ENCODE results near the gene C4orf51.
A peak's percentile ranks its signal among the peaks of the same experiment; 100 is the strongest.

Gene C4orf51

DNA sequence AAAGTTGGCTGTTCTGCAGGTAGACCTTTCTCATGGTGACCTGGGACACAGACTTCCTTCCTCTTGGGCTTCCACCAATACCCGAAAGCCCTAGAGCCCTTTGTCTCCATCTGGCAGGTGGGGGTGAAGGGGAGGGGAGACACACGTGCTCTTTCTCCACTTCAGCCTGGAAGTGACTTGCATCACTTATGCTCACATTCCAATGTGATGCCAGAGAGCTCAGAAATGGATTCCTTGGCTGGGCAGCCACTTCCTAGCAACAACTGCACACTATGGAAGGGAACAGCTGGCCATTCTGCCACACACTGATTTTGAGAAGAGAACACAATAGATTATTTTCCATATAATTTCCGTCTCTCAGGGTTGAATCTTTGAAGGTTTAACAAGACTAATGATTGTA, 36.3 kb downstream of the C4orf51 start:
- DNase-seq = no peak

DNA sequence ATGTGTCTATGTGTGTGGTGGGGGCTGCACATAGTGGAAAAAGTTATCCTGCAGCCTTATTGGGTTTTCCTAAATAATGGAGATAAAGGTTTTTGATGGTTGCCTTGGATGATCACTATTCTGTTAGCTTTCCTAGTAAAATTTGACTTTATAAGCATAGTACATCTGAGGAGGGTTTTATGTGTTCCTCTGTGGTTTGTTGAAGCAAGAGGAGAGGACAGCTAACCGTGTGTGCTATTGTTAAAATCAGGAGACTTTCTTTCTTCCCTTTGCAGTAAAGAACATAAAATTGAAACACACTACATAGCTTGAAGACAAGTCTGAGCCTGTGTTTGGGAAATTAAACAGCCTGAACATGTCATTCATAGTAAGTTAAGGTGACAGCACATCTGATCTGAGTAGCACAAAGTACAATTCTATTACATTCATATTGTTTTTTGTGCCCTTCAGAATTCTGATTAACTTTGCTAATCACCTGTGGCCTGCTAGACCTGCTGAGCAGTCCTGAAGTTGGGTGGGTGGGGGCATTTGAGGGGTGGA, 36.8 kb downstream of the C4orf51 start:
- no peak for DNase-seq

DNA sequence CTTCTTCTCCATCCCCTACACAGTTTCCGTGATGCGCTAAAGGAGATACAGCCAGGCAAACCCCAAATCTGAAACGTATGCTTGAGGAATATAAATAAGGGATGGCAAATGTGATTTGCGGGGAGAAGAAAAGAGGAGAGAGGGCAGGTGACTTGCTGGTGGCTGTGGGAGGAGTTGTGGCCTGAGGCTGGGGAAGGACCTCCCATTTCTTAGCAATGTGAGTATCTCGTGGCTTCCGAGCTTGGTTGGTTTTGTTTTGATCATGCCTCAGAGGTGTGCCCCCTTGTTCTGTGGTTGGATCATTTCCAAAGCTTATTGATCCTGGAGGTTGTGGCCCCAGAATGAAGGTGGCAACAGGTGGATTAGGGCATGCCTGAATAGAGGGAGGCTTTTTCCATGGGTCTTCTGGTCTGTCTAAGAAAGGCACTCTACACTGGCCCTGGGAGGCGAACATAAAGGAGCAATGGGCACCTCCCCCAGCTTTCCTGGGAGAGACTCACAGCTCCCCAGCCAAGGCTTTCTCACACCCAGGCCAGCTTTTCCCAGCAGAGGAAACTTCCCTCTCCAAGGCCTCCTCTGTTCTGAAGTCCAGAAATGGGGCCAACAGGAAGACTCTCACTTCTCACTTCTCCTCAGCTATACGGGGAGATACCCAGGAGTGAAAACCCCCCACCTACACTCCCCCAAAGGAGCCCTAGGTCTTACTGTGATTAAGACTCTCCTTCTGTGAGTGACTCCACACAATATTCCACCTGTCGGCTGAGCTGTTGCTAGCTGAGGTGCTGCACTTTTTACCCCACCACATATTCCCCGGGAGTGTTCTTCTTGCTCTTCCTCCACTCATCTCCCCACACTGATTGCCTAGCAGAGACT, 40.0 kb downstream of the C4orf51 start:
- peak; percentile 68 for DNase-seq

DNA sequence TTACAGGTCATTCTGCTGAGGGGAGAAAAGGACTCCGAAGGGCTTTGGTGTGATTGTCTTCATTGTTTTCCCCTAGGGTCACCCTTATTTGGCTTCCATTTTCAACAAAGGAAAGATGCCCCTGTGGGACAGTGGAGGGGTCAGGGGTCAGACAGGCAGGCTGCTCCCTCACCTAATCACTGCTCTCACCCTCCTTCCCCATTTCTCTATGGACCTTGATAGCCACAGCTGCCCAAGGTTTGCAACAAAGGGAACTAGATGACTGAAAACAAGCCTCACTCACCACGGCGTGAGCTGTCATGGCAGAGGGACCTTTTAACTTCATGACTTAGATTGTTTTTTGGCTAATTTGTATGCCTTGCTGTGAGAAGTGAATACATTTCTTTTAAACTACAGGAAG, 40.7 kb downstream of the C4orf51 start:
- DNase-seq = no peak

DNA sequence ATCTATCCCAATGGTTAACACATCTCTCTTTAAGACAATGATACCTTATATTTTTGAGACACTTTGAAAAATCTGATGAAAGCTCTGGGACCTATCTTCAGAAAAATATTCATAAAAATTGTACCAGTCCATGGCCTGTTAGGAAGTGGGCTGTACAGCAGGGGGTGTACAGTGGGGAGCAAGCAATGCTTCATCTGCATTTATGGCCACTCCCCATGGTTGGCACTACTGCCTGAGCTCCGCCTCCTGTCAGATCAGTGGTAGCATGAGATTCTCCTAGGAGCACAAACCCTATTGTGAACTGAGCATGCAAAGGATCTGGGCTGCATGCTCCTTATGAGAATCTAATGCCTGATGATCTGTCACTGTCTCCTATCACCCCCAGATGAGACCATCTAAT, 42.6 kb downstream of the C4orf51 start:
- no peak for DNase-seq

DNA sequence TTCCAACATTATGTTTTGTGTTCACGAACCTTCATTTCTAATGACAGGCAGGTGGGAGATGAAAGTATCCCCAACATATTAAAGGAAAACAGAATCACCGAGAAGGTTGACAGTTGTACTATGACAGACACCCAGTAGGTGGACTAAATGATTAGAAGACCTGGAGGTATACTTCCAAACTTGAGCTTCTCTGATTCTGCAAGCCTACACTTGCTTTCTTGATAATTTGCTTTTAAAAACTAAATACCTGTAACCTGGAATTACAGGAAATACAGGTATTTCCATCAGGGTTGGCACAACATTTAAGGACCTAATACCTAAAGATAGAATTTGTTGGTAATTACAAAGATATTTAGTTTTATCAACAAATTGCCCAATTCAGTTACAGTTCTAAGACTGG, 43.4 kb downstream of the C4orf51 start:
- DNase-seq = no peak

DNA sequence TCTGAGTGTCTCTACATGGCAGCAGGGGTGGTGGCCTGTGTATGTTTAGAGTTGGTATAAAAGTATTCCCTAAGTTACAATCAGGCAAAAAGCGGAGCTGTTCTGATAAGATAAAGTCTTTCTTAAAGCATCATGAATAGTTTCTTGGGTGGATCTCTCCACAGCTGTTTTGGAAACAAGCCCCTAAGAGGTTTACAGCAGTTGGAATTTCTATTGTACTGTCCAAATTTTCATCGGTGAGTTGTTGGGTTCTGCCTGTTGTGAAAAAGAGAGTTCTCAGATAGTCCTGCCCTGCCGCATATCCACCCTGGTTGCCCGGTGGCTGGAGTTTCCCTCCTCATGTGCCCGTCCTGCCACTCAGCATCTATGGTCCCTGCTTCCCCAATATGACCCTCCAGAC, 50.1 kb downstream of the C4orf51 start:
- DNase-seq = no peak

DNA sequence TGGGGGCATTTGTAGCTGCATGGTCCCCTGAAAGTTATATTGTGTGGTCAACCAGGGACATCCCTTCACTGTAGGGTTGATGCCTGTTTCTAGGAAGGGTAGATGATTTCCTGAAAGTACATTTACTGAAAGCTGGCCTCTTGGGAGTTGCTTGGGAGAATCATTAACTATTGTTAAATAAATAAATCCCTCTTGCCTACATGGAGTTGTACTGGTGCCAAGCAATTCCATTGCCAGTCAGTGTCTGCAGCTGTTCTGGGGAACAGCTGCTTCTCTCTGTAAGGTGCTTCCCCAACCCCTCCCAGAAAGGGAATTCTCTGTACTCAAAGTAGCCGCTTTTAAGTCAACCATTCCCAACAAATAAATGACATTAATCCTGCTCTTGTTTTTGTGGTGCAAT, 51.1 kb downstream of the C4orf51 start:
- DNase-seq = no peak

DNA sequence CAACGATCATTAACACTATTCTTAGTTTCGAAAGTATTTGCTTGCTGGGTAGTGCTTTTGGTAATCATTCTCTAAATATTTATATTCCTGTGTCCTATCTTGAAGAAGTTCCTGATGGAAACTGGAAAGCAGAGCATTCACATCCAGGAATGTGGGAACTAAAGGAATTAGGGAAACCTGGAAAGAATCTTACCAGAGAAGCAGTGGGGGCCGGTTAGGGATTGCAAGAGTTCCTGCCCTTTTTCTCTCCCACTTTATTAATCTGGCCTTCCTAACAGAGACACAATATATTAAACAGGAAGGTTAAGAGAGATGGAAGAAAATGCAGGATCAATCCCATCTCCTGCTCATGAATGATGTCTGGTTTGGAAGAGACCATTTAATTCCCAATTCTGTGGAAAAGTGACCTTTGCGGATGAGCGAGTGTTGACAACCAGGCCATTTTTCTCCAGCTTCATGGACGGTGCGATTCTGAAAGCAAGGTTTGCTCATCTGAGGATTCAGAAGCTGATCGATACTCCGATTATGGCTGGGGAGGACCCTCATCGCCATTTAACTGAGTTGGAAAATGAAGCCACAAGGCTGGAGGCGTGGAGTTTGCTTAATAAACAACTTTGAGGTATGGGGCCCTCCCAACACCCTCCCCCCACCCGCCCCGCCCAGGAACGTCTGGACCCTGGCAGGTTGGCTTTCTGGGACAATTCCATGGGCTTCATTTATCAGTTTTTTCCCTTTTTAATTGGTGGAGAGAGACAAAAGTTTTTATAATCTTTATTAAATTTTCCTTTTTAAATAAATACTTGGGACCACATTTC, 52.3 kb downstream of the C4orf51 start:
- DNase-seq = no peak

DNA sequence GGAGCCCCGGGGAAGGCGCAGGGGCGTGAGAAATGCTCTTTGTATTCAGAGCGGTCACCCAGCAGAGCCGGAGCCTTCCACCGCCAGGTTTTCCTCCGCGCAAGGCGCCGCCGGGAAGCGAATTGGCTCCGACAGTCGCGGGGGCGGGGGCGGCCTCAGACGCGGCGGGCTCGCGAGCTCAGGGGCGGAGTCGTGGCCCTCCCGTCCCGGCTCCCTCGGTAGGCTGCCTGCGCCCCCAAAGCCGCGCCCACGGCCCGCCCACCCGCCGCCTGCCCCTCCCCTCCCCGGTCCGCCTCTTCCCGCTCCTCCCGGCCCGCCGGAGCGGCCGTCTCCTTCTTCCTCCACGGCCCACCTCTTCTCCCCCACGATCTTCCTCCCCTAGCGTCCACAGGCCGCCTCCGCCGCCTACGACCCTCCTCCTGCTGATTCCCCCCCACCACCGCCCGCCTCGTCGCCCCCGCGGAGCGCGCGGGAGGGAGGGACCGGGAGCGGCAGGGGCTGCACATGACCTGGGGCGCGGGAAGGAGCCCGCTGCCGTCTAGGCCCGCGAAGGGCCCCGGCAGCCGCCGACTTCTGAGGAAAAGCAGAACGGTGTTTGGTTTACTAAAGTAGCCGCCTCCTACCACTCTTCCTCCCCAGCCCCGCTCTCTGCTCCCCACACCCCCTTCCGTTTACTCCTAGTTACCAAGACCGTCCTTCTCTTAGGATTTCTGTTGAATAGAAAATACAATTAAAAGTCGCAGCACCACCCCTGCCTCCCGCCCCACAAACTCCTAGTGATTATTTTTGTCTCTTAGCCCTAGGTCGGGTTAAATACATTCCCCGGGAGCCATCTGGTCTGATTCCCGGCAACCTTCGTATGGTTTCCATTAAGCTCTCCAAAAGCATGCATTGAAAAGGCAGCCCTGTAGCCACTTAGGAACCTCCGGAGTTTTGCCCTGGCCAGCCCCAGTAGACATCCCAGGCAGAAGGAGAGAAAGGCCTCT, 53.2 kb downstream of the C4orf51 start:
- peak; percentile 90 for DNase-seq

DNA sequence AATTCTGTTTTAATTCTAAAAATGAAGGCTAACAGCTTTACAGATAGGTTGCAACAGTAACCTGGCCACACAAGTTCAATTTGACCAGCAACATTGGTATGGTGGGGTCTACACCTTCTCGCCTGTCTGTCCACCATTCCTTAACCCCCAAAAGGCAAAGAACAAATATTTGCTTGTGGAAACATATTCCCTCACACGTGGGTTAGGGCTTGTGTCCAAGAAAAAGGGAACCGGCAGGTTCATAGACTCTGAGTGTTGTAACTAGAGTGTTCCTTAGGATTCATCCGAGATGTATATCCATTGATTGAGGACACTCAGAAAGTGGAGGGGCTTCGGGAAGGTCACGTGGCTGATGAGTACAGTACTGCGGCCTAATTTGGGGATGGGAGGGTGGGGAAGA, 54.1 kb downstream of the C4orf51 start:
- DNase-seq = no peak

DNA sequence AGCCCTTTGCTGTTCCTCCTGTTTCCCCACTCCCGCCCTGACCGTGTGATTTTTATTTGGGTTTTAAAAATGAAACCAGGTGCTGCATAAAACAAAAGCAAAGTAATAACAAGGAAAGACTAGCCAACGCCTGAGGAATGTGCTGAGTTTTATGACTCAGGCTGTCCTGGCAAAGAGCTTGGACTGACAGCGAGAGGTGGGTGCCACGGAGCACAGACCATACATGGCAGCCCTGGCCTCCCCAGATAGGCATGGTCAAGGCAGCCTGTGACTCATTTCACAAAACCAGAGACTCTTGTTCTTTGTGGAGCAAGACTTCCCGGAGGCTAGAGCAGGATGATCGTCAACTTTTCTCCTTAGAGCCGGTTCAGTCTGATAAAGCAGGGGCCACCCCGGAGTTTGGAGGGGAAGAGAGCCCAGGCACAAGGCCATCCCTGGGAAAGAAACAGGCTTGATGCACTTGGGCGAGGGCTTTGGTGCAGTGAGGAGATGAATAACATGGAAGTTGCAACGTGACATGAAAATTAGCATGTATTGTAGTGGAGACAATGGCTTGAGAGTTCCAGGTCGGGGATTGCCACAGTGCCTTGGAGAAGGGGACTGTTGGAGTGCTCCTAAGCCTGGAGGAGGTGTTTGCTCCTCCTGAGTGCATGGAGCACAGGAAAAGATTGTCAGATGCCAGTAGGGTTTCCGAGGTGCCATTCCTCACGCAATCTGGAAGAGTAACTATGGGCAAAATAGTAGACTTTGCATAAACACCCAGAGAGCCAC, 54.8 kb downstream of the C4orf51 start:
- peak; percentile 76 for DNase-seq

DNA sequence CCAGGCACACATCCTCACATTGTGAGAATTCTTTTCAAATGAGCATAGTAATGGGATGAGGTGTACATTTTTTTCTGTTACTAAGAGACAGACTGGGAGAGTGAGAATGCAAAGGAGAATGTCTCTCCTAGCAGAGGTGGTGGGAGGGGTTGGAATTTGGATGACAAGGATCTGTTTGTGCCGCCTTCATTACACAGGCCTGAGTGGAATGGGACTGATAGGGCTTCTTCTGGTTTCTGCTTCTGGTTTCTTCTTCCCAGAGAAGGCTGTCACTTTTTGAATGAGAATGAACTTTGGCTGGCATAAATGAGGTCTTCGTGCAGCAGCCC, 55.4 kb downstream of the C4orf51 start:
- DNase-seq = no peak

DNA sequence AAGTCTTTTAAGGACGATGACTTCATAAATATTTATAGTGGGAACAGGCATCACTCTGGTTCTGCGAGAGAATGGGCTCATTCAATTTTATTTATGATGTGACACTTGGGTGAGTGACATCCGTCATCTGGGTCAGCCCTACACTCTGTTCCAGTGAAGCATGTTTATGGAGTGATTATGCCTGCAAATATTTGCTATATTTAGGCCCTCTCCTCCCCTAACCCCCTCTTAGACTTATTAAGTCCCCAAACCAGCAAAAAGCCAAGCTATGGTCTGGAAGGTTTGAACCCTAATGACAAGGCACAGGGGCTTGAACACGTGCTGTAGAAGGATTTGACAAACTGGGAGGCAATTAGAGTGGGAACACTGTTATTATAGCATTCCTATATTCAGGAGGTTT, 55.9 kb downstream of the C4orf51 start:
- no peak for DNase-seq

DNA sequence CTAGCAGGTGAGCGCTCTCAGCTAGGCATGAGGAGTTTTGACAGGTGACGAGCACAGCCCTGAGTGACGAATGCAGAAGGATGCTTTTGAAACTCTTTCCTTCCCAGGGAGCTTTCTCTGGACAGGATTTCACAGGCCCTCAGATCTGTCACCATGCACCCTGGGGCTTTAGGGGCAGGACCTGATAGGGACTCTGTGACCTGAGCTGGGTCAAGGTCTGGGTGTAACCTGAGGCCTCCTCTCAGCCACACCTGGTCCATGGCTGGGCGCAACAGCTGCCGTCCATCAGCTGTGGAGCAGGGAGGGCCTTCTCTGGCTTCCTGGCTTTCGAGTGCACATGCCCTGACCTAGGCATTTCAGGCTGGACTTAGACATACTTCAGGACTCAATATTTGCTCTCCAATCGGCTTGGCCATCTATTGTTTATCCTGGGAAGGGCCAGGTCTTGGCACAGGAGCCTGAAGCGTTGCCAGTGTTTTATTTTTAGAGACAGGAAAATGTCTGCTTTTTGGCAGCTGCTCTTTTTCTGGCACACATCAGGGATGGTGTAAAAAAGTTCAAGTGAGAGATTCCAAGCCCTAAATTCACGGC, 56.4 kb downstream of the C4orf51 start:
- DNase-seq = no peak

DNA sequence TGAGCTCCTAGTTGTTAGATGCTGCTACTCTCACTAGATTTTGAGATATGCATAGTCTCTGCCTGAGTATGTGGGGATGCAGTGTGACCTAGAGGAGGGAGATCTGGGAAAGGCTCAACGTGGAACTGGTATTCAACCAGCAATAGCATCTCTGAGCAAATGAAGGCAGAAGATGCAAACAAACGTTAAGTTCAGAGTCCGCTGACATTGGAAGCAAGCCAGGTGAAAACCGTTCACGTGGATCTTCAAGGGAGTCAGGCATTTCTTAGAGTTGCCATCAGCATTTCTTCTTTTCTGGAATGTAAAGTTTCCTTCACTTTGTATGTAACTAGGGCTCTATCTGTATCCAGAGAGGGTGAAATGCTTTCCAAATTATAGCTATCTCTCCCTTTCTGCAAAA, 59.9 kb downstream of the C4orf51 start:
- DNase-seq = no peak

DNA sequence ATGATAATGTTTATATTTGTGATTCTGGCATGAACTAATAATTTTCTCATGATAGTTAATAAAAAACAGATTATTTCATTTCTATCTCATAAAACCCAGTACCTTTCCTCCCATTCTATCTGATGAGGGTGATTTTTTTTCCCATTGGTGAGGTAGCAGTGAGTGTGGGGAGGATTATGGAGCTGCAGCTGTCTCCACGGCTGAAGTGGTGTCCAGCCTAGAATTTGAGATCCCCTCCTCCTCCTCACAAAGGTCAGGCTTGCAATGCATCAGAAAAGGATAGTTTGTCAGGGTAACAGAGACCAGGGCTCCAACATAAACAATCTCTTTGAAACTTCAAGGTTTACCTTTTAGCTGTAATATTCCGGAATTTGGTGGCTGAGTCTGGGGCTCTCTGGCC, 60.9 kb downstream of the C4orf51 start:
- no peak for DNase-seq

DNA sequence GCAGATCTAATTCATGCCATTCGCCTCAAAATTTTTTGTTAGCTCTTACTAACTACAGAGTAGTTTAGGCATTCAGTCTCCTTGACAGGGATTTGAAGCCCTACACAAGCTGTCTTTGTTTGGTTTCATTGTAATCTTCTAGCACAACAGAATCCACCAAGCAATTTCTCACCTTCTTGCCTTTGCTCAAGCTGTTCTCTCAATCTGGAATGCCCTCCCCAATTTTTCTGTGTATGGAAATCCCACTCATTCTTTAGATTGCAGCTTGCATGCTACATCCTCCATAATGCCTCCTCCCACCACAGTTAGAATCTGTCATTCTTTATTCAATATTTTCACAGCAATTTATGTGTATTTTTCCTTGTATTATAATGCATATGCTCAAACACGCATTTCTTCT, 63.7 kb downstream of the C4orf51 start:
- no peak for DNase-seq

DNA sequence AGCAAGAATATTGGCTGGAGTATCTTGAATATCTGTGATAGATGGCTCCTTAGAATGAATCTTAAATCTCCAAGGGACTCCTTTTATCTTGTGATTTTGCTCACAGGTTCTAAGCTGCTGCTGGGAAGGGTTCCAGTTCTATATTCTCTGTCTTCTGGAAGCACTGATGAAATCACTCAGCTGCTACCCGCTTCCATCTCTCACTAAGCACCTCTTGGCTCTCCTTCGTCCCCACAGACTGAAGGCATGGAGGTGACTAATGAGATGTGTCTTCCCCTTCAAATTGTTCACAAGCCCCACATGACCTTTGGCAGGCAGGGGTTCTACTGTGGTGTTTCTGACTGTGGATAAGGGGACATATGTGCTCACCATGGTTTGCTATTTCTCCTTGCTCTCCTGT, 75.9 kb downstream of the C4orf51 start:
- no peak for DNase-seq

DNA sequence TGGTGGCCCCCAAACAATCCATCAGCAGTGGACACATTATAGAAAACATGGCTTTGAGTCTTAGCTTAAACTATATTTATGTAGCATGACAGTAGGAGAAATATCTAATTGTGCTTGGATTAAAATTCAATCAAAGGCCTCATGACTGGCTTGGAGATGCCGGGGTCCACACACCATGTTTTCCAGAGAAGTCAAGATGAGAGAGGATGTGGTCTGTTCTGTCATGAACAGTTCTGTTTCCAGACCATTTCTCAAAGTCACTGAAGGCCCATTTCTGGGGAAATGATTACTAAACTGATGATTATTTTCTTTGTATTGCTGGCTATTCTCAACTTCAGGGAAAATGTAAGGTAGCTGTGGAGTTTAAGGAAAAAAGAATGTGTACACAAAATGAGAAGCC, 76.3 kb downstream of the C4orf51 start:
- DNase-seq = peak; percentile 34

DNA sequence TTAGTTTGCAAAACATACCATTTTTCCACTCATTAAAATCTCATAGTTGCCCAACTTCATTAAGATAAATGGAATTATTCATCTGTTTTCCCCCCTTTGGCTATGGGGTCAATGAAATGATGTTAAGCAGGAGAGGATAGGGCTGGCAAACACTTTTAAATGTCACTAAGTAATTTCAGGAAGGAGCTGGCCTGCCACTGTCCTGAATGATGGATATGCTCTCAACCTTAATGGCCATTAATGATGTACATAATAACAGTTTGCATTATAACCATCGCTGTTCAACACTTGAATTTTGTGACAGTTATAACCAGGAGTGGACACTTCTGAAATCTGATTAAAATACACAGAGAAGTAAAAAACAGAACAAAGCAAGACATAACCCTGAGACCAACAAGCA, 77.2 kb downstream of the C4orf51 start:
- DNase-seq = no peak

DNA sequence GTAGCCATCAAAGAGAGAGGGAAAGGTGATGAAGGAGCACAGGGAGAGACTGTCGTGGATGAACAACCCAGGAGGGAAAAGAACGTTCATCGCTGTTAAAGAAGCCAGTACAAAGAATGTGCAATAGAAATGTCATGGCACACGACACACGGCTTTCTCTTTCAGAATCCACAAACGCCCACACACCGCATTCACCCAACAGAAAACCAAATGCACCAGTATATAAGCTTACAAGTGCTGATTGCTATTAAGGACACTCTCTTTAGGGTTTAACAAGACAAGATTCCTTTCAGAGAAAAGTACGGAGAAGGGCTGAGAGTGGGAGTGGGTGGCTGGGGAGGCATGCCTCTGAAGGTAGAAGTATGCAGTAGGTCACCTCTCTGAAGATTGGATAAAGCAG, 80.2 kb downstream of the C4orf51 start:
- no peak for DNase-seq

Data from activated CD4-positive, alpha-beta T cell treated with anti-CD3 and anti-CD28 coated beads, Interleukin-2, Interleukin-6, amounts not matched to agents 100 ng/mL and 50 ng/mL, durations not matched to agents 16 hours and 8 hours (primary cell).